ENCODE data around the gene SEPTIN8.

Gene SEPTIN8

GRCh38 chr5:132773114-132773513, 3.9 kb downstream of the SEPTIN8 start:
- TF ChIP-seq HOXD13 (CRISPR knock-in tag; IDR thresholded peaks at IDR 0.05; ENCODE audit: borderline replicate concordance) (no peak), ZBTB21 (tag by site-specific recombination; IDR thresholded peaks at IDR 0.05) (no peak), ZSCAN23 (tag by site-specific recombination; IDR thresholded peaks at IDR 0.05) (no peak), ZNF558 (tag by site-specific recombination; IDR thresholded peaks at IDR 0.05) (no peak), ZNF660 (tag by site-specific recombination; IDR thresholded peaks at IDR 0.05) (no peak), ZNF416 (tag by site-specific recombination; IDR thresholded peaks at IDR 0.05) (no peak), ZNF707 (tag by site-specific recombination; IDR thresholded peaks at IDR 0.05) (no peak), BCL11B (tag by site-specific recombination; IDR thresholded peaks at IDR 0.05; ENCODE audit: low read depth) (no peak), ZNF585B (tag by site-specific recombination; IDR thresholded peaks at IDR 0.05) (no peak), ZNF791 (tag by site-specific recombination; IDR thresholded peaks at IDR 0.05) (no peak), ZNF510 (tag by site-specific recombination; IDR thresholded peaks at IDR 0.05; ENCODE audit: insufficient replicate concordance) (no peak), RBAK (tag by site-specific recombination; IDR thresholded peaks at IDR 0.05) (no peak), ZNF223 (tag by site-specific recombination; IDR thresholded peaks at IDR 0.05) (no peak)
- TF ChIP-seq, protein P1, sequence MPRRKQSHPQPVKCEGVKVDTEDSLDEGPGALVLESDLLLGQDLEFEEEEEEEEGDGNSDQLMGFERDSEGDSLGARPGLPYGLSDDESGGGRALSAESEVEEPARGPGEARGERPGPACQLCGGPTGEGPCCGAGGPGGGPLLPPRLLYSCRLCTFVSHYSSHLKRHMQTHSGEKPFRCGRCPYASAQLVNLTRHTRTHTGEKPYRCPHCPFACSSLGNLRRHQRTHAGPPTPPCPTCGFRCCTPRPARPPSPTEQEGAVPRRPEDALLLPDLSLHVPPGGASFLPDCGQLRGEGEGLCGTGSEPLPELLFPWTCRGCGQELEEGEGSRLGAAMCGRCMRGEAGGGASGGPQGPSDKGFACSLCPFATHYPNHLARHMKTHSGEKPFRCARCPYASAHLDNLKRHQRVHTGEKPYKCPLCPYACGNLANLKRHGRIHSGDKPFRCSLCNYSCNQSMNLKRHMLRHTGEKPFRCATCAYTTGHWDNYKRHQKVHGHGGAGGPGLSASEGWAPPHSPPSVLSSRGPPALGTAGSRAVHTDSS (tag by site-specific recombination; IDR thresholded peaks at IDR 0.05), result no peak
- TF ChIP-seq, protein P2, sequence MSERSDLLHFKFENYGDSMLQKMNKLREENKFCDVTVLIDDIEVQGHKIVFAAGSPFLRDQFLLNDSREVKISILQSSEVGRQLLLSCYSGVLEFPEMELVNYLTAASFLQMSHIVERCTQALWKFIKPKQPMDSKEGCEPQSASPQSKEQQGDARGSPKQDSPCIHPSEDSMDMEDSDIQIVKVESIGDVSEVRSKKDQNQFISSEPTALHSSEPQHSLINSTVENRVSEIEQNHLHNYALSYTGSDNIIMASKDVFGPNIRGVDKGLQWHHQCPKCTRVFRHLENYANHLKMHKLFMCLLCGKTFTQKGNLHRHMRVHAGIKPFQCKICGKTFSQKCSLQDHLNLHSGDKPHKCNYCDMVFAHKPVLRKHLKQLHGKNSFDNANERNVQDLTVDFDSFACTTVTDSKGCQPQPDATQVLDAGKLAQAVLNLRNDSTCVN (tag by site-specific recombination; optimal IDR thresholded peaks at IDR 0.05), result no peak
- Histone ChIP-seq H3K4me1 (ENCODE audit: control insufficient read depth, insufficient read depth, low read length) (no peaks in the 10 kb centered on the region), H3K27ac (ENCODE audit: extremely low read depth, low read depth, low read length) (no peak overlapping the region), H3K36me3 (ENCODE audit: control insufficient read depth in 2 of 2, insufficient read depth in 1 of 2, low read length in 2 of 2) (peaks cover 0 to 8% of the 10 kb centered on the region in 2 experiments; a peak in 1 of 3 replicates), H3K4me3 (ENCODE audit: low read depth, low read length) (no peak overlapping the region), H3K9me3 (ENCODE audit: control insufficient read depth, insufficient read depth, low read depth, low read length) (no peaks in the 10 kb centered on the region)
- ChIA-PET POLR2A (interaction anchor here (1.1 to 2.1 kb wide), 2 partner anchors 18 to 36 kb away, joined by 3 to 6 read pairs; partner anchors contain the start of gene KIF3A), CTCF (no interaction called here)

GRCh38 chr5:132772291-132773070, 4.6 kb downstream of the SEPTIN8 start:
- POLR2A ChIA-PET, result interaction anchor here (2.1 kb wide), 1 partner anchor 35 kb away, joined by 6 read pairs; the partner anchor contains the start of gene KIF3A
- Histone ChIP-seq H3K9me3 (ENCODE audit: control insufficient read depth, insufficient read depth, low read depth, low read length) (no peaks in the 10 kb centered on the region), H3K4me3 (ENCODE audit: low read depth, low read length) (no peak overlapping the region), H3K4me1 (ENCODE audit: control insufficient read depth, insufficient read depth, low read length) (no peaks in the 10 kb centered on the region), H3K36me3 (ENCODE audit: control insufficient read depth in 2 of 2, insufficient read depth in 1 of 2, low read length in 2 of 2) (peaks cover 0 to 8% of the 10 kb centered on the region in 2 experiments; a peak in 1 of 3 replicates), H3K27ac (ENCODE audit: extremely low read depth, low read depth, low read length) (no peak overlapping the region)
- CTCF ChIA-PET, result no interaction called here
- TF ChIP-seq ZXDB (tag by site-specific recombination; IDR thresholded peaks at IDR 0.05) (no peak), ZNF670 (tag by site-specific recombination; IDR thresholded peaks at IDR 0.05; ENCODE audit: low read depth) (no peak), ZFP37 (tag by site-specific recombination; IDR thresholded peaks at IDR 0.05) (no peak), SP7 (tag by site-specific recombination; IDR thresholded peaks at IDR 0.05) (no peak), ZNF23 (tag by site-specific recombination; IDR thresholded peaks at IDR 0.05; ENCODE audit: borderline replicate concordance) (no peak), ZNF10 (tag by site-specific recombination; IDR thresholded peaks at IDR 0.05) (no peak), ZNF26 (tag by site-specific recombination; IDR thresholded peaks at IDR 0.05) (no peak), ZNF394 (tag by site-specific recombination; IDR thresholded peaks at IDR 0.05; ENCODE audit: borderline replicate concordance) (no peak), ZNF280D (tag by site-specific recombination; IDR thresholded peaks at IDR 0.05) (no peak), ZNF221 (tag by site-specific recombination; IDR thresholded peaks at IDR 0.05; ENCODE audit: borderline replicate concordance) (no peak), ZNF426 (tag by site-specific recombination; IDR thresholded peaks at IDR 0.05) (no peak), ZNF416 (tag by site-specific recombination; IDR thresholded peaks at IDR 0.05) (no peak)
- TF ChIP-seq, protein P3, sequence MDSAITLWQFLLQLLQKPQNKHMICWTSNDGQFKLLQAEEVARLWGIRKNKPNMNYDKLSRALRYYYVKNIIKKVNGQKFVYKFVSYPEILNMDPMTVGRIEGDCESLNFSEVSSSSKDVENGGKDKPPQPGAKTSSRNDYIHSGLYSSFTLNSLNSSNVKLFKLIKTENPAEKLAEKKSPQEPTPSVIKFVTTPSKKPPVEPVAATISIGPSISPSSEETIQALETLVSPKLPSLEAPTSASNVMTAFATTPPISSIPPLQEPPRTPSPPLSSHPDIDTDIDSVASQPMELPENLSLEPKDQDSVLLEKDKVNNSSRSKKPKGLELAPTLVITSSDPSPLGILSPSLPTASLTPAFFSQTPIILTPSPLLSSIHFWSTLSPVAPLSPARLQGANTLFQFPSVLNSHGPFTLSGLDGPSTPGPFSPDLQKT (IDR thresholded peaks at IDR 0.05; ENCODE audit: borderline replicate concordance, low read depth, low read length), result no peak
